Measurements from ENCODE around the gene CES5A. TPM values are rescaled to one million over a fixed set of nuclear protein-coding genes. Genes with fewer than 3 reads are reported as not detected.
"Not testable (repeated sequence)": the region's sequence is repeated elsewhere in the genome, so short reads cannot be mapped to it uniquely, and the experiment has no call there.

Gene CES5A
- total RNA-seq, 4 donors from 2014 or later: not detected

- intact Hi-C loops (cut with DNase I): no loop called here
Measured at GRCh38 chr16:55832425-55832772, 42.8 kb downstream of the CES5A start.

GRCh38 chr16:55830658-55831294 lies 44.4 kb downstream of the CES5A start:
- intact Hi-C loops (cut with DNase I): no loop called here
- H3K9me3 ChIP-seq: no peaks in the 10 kb centered on the region
- no peak overlapping the region for H3K27ac ChIP-seq (replicated peaks in 1 of 4)
- DNase-seq (ENCODE audit: extremely low spot score): no peak
- TF ChIP-seq POLR2A (IDR thresholded peaks at IDR 0.05; ENCODE audit: low read depth) (no peak), POLR2AphosphoS5 (IDR thresholded peaks at IDR 0.05) (no peak), CTCF (IDR thresholded peaks at IDR 0.05) (no peak), EP300 (IDR thresholded peaks at IDR 0.05) (no peak)
- no peak overlapping the region for H3K4me3 ChIP-seq
- H3K27me3 ChIP-seq: peaks cover 0 to 12% (median 0%) of the 10 kb centered on the region in 4 donors
- WGBS: 81% methylated on average over 6 of the region's 6 CpGs
- no peaks in the 10 kb centered on the region for H3K36me3 ChIP-seq
- H3K4me1 ChIP-seq: peaks cover 0 to 5% (median 0%) of the 10 kb centered on the region in 4 donors

More at GRCh38 chr16:55832425-55832772, 42.8 kb downstream of the CES5A start:
- H3K4me1 ChIP-seq: peaks cover 0 to 13% (median 0%) of the 10 kb centered on the region in 4 donors
- no peaks in the 10 kb centered on the region for H3K9me3 ChIP-seq
- H3K27me3 ChIP-seq: peaks cover 0 to 12% (median 0%) of the 10 kb centered on the region in 4 donors
- H3K4me3 ChIP-seq: peak overlapping the region; percentile 12 to 45 (median 20)
- 71% methylated on average over 13 of the region's 17 CpGs for WGBS
- no peak for DNase-seq (ENCODE audit: extremely low spot score)
- TF ChIP-seq CTCF (IDR thresholded peaks at IDR 0.05): no peak
- no peak for TF ChIP-seq EP300 (IDR thresholded peaks at IDR 0.05)
- TF ChIP-seq POLR2A (IDR thresholded peaks at IDR 0.05; ENCODE audit: low read depth): no peak
- TF ChIP-seq POLR2AphosphoS5 (IDR thresholded peaks at IDR 0.05): no peak
- no peaks in the 10 kb centered on the region for H3K36me3 ChIP-seq
- peak overlapping the region in 3 of 4 donors; percentile 30 to 64 (median 46) for H3K27ac ChIP-seq (replicated peaks in 1 of 4)

DNA sequence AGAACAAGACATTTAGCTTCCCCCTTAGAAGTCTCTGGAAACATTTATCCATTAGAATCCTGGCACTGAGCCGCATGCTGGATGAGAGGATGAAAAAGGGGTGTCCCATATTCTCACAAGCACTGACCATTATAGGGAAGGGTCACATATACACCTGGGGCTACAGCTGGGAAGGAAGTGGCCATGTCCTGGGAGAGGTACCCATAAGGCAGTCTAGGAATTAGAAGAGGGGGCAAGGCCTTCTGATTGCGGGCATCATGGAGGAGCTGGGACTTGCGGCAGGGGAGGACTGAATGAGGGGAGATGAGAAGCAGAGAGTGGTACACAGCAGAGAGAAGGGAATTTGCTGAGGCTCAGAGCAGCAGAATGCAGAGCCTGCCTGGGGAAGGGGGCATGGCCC lies 45.9 kb downstream of the CES5A start:
- DNase-seq (ENCODE audit: extremely low spot score); H3K27ac ChIP-seq (replicated peaks in 1 of 4); intact Hi-C loops (cut with DNase I); H3K9me3 ChIP-seq; H3K4me3 ChIP-seq; H3K4me1 ChIP-seq; H3K36me3 ChIP-seq: not testable (repeated sequence)
- 95% methylated on average over 3 of the region's 3 CpGs for WGBS
- H3K27me3 ChIP-seq: peaks cover 0 to 22% (median 0%) of the 10 kb centered on the region in 4 donors

- H3K36me3 ChIP-seq: no peaks in the 10 kb centered on the region
- 84% methylated on average over 10 of the region's 10 CpGs for WGBS
- DNase-seq (ENCODE audit: extremely low spot score): no peak
- H3K4me1 ChIP-seq: peaks cover 0 to 5% (median 0%) of the 10 kb centered on the region in 4 donors
- no peak for TF ChIP-seq POLR2AphosphoS5 (IDR thresholded peaks at IDR 0.05)
- no peak for TF ChIP-seq POLR2A (IDR thresholded peaks at IDR 0.05; ENCODE audit: low read depth)
- TF ChIP-seq EP300 (IDR thresholded peaks at IDR 0.05): no peak
- no peak for TF ChIP-seq CTCF (IDR thresholded peaks at IDR 0.05)
- intact Hi-C loops (cut with DNase I): no loop called here
- H3K27me3 ChIP-seq: peaks cover 0 to 22% (median 0%) of the 10 kb centered on the region in 4 donors
- no peak overlapping the region for H3K27ac ChIP-seq (replicated peaks in 1 of 4)
- H3K4me3 ChIP-seq: no peak overlapping the region
- H3K9me3 ChIP-seq: no peaks in the 10 kb centered on the region
Measured at GRCh38 chr16:55828680-55829079, 46.5 kb downstream of the CES5A start.

DNA sequence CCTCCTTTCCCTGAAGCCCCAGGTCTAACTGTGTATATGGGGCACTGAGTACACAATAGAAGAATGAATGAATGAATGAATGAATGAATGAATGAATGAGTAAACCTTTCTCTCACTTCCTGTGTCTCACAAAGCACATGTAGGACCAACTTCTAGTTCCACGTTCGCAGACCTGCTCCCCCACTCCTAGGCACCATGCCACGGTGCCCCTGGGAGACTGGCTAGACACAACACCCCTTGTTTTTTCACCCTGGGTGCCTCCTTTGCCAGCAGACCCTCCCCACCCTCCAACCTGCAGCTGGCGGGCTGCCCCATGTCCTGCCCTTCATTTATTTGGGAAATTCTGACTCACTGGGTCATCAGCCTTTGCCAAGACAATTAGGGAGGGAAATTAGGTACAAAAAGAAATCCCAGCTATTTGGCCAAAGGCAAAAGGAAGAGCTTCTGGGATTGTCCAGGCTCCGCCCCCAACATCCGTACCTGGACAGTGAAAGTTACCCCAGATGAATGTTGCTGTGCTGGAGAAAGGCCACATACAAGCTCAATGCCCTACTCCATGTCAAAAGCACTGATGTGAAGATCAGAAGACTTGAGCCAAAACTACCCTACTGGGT lies 50.0 kb downstream of the CES5A start:
- Histone ChIP-seq H3K27ac (replicated peaks in 1 of 4) (no peak overlapping the region), H3K36me3 (peaks cover 0 to 4% (median 0%) of the 10 kb centered on the region in 4 donors), H3K9me3 (no peaks in the 10 kb centered on the region), H3K4me3 (no peak overlapping the region), H3K4me1 (no peaks in the 10 kb centered on the region), H3K27me3 (peaks cover 0 to 29% (median 0%) of the 10 kb centered on the region in 4 donors)
- intact Hi-C loops (cut with DNase I): no loop called here
- DNase-seq (ENCODE audit: extremely low spot score): no peak
- WGBS: 87% methylated on average over 6 of the region's 6 CpGs
- TF ChIP-seq EP300 (IDR thresholded peaks at IDR 0.05) (no peak), CTCF (IDR thresholded peaks at IDR 0.05) (no peak), POLR2A (IDR thresholded peaks at IDR 0.05; ENCODE audit: low read depth) (no peak)
